SK-N-SH treated with all-trans-retinoic acid at 6 μM for 48 hours (cell line): Measurements from ENCODE around the gene TOP1.

Experiments
- ATAC-seq: fragments of 200-7000 bp; cut with Tn5 transposase; 3 replicates; pipeline ENCODE4 v1.9.1; 2020; ENCODE audit warnings: mild to moderate bottlenecking, moderate library complexity
- BACH2 ChIP-seq: fragments of 250-450 bp; sonication (Bioruptor Pico); IDR thresholded peaks from 2 replicates; pipeline ENCODE4 v1.9.0; 2021; ENCODE audit warnings: mild to moderate bottlenecking, borderline replicate concordance
- CSDC2 ChIP-seq: fragments of 250-450 bp; sonication (Bioruptor Pico); IDR thresholded peaks from 2 replicates; pipeline ENCODE4 v1.5.0; 2020; ENCODE audit warnings: mild to moderate bottlenecking, moderate library complexity
- ESRRG ChIP-seq: fragments of 250-450 bp; sonication (Bioruptor Pico); IDR thresholded peaks from 2 replicates; pipeline ENCODE4 v1.6.1; 2021; ENCODE audit warnings: mild to moderate bottlenecking
- GLIS3 ChIP-seq: fragments of 250-450 bp; sonication (Bioruptor Pico); IDR thresholded peaks from 2 replicates; pipeline ENCODE4 v1.5.0; 2020; ENCODE audit warnings: mild to moderate bottlenecking, moderate library complexity
- ISL1 ChIP-seq: fragments of 250-450 bp; sonication (Bioruptor Pico); IDR thresholded peaks from 2 replicates; pipeline ENCODE4 v2.1.2; 2022; ENCODE audit warnings: mild to moderate bottlenecking, moderate library complexity
- PPARA ChIP-seq: fragments of 250-450 bp; sonication (Bioruptor Pico); IDR thresholded peaks from 2 replicates; pipeline ENCODE4 v1.5.0; 2020; ENCODE audit warnings: mild to moderate bottlenecking, borderline replicate concordance
- RARB ChIP-seq: fragments of 250-450 bp; sonication (Bioruptor Pico); IDR thresholded peaks from 2 replicates; pipeline ENCODE4 v1.8.0; 2021; ENCODE audit warnings: mild to moderate bottlenecking, moderate library complexity
- TCF4 ChIP-seq: fragments of 250-450 bp; sonication (Bioruptor Pico); IDR thresholded peaks from 2 replicates; pipeline ENCODE4 v1.8.0; 2021; ENCODE audit warnings: mild to moderate bottlenecking, moderate library complexity, borderline replicate concordance
- TOX ChIP-seq: fragments of 250-450 bp; sonication (Bioruptor Pico); IDR thresholded peaks from 2 replicates; pipeline ENCODE4 v1.8.0; 2021; ENCODE audit warnings: mild to moderate bottlenecking, moderate library complexity, borderline replicate concordance
- ZC3H10 ChIP-seq: fragments of 250-450 bp; sonication (Bioruptor Pico); IDR thresholded peaks from 2 replicates; pipeline ENCODE4 v1.5.1; 2021; ENCODE audit warnings: mild to moderate bottlenecking, moderate library complexity
- ZFP30 ChIP-seq: fragments of 450-650 bp; formaldehyde crosslinking; IDR thresholded peaks from 2 replicates; pipeline ENCODE4 v1.5.0; 2022; ENCODE audit warnings: mild to moderate bottlenecking, moderate library complexity
- ZNF565 ChIP-seq: fragments of 450-650 bp; formaldehyde crosslinking; conservative IDR thresholded peaks from 2 replicates; pipeline ENCODE4 v1.5.0; 2020; ENCODE audit warnings: low read depth, mild to moderate bottlenecking, moderate library complexity
- ZNF70 ChIP-seq: fragments of 450-650 bp; formaldehyde crosslinking; IDR thresholded peaks from 2 replicates; pipeline ENCODE4 v1.5.0; 2020; ENCODE audit warnings: mild to moderate bottlenecking, moderate library complexity
- ZNF8 ChIP-seq: fragments of 450-650 bp; formaldehyde crosslinking; IDR thresholded peaks from 2 replicates; pipeline ENCODE4 v1.5.0; 2020; ENCODE audit warnings: mild to moderate bottlenecking, moderate library complexity
- TF ChIP-seq, protein P1 (sequence below): fragments of 250-450 bp; sonication (Bioruptor Pico); IDR thresholded peaks from 2 replicates; pipeline ENCODE4 v1.5.0; 2020; ENCODE audit warnings: mild to moderate bottlenecking, moderate library complexity
- TF ChIP-seq, protein P2 (sequence below): fragments of 250-450 bp; sonication (Bioruptor Pico); IDR thresholded peaks from 2 replicates; pipeline ENCODE4 v1.8.0; 2020; ENCODE audit warnings: mild to moderate bottlenecking, moderate library complexity, borderline replicate concordance
- TF ChIP-seq, protein P3 (sequence below): fragments of 250-450 bp; sonication (Bioruptor Pico); IDR thresholded peaks from 2 replicates; pipeline ENCODE4 v1.8.0; 2021; ENCODE audit warnings: low read depth, mild to moderate bottlenecking, moderate library complexity, borderline replicate concordance
- TF ChIP-seq, protein P4 (sequence below): fragments of 250-450 bp; sonication (Bioruptor Pico); IDR thresholded peaks from 2 replicates; pipeline ENCODE4 v1.5.1; 2021; ENCODE audit warnings: mild to moderate bottlenecking, moderate library complexity

Gene TOP1

DNA sequence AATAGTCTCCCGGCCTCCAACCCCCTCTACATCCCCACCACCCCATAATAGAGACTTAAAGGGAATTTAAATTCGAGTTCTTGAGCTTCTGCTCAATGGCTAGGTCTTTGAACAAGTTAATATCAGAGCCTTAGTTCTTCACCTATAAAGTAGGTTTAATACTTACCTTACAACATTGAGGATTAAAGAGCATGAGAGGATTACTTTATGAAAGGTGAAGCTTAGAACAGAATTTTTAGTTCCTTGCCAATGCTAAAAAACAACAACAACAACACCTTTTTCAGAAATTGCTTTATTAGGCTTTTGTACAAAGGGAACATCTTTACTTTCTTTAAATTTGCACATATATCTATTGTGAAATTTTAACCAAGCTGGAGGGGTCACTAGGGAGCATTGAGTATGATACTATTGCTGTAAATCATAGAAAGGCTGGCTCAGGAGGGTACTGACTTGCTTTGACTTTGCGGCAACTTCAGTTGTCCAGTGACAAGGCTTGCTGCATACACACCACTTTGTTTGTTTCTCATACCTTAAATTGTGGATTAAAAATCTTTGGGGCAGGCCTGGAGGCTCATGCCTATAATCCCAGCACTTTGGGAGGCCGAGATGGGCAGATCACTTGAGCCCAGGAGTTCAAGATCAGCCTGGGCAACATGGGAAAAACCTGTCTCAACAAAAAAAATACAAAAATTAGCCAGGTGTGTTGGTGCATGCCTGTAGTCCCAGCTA is 9.7 kb downstream of the TOP1 start (continued):
- TF ChIP-seq, protein P1, sequence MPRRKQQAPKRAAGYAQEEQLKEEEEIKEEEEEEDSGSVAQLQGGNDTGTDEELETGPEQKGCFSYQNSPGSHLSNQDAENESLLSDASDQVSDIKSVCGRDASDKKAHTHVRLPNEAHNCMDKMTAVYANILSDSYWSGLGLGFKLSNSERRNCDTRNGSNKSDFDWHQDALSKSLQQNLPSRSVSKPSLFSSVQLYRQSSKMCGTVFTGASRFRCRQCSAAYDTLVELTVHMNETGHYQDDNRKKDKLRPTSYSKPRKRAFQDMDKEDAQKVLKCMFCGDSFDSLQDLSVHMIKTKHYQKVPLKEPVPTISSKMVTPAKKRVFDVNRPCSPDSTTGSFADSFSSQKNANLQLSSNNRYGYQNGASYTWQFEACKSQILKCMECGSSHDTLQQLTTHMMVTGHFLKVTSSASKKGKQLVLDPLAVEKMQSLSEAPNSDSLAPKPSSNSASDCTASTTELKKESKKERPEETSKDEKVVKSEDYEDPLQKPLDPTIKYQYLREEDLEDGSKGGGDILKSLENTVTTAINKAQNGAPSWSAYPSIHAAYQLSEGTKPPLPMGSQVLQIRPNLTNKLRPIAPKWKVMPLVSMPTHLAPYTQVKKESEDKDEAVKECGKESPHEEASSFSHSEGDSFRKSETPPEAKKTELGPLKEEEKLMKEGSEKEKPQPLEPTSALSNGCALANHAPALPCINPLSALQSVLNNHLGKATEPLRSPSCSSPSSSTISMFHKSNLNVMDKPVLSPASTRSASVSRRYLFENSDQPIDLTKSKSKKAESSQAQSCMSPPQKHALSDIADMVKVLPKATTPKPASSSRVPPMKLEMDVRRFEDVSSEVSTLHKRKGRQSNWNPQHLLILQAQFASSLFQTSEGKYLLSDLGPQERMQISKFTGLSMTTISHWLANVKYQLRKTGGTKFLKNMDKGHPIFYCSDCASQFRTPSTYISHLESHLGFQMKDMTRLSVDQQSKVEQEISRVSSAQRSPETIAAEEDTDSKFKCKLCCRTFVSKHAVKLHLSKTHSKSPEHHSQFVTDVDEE: no peak
- TF ChIP-seq ISL1 (CRISPR knock-in tag): no peak

DNA sequence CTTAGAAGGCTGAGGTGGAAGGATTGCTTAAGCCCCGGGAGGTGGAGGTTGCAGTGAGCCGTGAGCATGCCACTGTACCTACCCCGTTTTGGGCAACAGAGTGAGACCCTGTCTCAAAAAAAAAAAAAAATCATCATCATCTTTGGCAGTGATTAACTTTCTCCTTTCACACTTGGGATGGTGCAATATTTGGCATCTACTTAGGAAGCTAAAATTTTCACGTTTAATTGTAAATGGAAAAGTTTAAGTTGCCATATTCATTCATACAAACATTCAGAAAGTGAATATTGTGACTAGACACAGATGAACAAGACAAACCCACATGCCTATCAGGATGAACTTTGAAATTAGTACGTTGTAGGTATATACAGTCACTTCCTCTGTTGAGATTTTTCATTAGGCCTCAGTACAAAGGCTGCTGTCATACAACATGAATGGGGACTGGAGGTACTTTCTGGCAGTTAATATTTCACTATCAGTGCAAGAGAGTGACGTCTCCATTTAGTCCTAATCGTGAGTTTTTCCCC is 10.3 kb downstream of the TOP1 start:
- no peak for ATAC-seq
- TF ChIP-seq PPARA (CRISPR knock-in tag): no peak
- no peak for TF ChIP-seq ZFP30 (CRISPR knock-in tag)
- TF ChIP-seq TOX (CRISPR knock-in tag): no peak
- TF ChIP-seq ZNF70: no peak
- TF ChIP-seq, protein P1: no peak
- TF ChIP-seq, protein P2, sequence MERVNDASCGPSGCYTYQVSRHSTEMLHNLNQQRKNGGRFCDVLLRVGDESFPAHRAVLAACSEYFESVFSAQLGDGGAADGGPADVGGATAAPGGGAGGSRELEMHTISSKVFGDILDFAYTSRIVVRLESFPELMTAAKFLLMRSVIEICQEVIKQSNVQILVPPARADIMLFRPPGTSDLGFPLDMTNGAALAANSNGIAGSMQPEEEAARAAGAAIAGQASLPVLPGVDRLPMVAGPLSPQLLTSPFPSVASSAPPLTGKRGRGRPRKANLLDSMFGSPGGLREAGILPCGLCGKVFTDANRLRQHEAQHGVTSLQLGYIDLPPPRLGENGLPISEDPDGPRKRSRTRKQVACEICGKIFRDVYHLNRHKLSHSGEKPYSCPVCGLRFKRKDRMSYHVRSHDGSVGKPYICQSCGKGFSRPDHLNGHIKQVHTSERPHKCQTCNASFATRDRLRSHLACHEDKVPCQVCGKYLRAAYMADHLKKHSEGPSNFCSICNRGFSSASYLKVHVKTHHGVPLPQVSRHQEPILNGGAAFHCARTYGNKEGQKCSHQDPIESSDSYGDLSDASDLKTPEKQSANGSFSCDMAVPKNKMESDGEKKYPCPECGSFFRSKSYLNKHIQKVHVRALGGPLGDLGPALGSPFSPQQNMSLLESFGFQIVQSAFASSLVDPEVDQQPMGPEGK (CRISPR knock-in tag): no peak
- TF ChIP-seq, protein P3, sequence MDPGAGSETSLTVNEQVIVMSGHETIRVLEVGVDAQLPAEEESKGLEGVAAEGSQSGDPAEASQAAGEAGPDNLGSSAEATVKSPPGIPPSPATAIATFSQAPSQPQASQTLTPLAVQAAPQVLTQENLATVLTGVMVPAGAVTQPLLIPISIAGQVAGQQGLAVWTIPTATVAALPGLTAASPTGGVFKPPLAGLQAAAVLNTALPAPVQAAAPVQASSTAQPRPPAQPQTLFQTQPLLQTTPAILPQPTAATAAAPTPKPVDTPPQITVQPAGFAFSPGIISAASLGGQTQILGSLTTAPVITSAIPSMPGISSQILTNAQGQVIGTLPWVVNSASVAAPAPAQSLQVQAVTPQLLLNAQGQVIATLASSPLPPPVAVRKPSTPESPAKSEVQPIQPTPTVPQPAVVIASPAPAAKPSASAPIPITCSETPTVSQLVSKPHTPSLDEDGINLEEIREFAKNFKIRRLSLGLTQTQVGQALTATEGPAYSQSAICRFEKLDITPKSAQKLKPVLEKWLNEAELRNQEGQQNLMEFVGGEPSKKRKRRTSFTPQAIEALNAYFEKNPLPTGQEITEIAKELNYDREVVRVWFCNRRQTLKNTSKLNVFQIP: no peak

DNA sequence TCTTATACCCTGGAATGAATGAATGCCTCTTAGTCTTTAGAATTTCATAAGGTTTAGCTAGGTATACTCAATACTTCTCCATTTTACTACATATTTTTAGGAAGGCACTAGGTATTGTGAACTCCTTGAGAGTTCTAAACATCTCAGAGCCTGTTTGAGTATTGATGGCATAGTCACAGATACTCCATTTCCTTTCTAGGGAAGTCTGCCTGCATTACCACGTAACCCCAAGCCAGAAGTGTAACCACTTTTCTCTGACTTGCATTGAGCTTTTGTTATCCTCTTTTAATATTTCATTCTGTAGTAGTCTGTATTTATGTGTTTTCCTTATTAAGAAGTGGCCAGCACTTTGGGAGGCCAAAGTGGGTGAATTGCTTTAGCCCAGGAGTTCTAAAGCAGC is 12.2 kb downstream of the TOP1 start:
- ATAC-seq: no peak
- TF ChIP-seq GLIS3 (no peak), BACH2 (no peak), CSDC2 (CRISPR knock-in tag) (no peak), ZNF565 (CRISPR knock-in tag) (no peak), TOX (CRISPR knock-in tag) (no peak), TCF4 (no peak), ZFP30 (CRISPR knock-in tag) (no peak), RARB (CRISPR knock-in tag) (no peak), ZNF70 (no peak), ESRRG (no peak), ZC3H10 (CRISPR knock-in tag) (no peak), ZNF8 (CRISPR knock-in tag) (no peak), ISL1 (CRISPR knock-in tag) (no peak)
- TF ChIP-seq, protein P4, sequence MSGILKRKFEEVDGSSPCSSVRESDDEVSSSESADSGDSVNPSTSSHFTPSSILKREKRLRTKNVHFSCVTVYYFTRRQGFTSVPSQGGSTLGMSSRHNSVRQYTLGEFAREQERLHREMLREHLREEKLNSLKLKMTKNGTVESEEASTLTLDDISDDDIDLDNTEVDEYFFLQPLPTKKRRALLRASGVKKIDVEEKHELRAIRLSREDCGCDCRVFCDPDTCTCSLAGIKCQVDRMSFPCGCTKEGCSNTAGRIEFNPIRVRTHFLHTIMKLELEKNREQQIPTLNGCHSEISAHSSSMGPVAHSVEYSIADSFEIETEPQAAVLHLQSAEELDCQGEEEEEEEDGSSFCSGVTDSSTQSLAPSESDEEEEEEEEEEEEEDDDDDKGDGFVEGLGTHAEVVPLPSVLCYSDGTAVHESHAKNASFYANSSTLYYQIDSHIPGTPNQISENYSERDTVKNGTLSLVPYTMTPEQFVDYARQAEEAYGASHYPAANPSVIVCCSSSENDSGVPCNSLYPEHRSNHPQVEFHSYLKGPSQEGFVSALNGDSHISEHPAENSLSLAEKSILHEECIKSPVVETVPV (CRISPR knock-in tag): no peak
- TF ChIP-seq, protein P3: no peak
- TF ChIP-seq, protein P2 (CRISPR knock-in tag): no peak
- TF ChIP-seq, protein P1: no peak
